HepG2 (cell line): Measurements from ENCODE around the gene ANAPC1. TPM values are rescaled to one million over a fixed set of nuclear protein-coding genes. Genes with fewer than 3 reads are reported as not detected.

Experiments used
- CBX5 ChIP-seq: sonication (generic); formaldehyde crosslinking; IDR thresholded peaks from 2 replicates; pipeline ENCODE4 v1.4.0; 2020; ENCODE audit warnings: missing genetic modification reagents, borderline replicate concordance
- HCFC1 ChIP-seq: fragments of 150-350 bp; IDR thresholded peaks from 2 replicates; pipeline ENCODE4 v1.6.1; 2014; ENCODE audit warnings: low read depth, low read length
- HNRNPL ChIP-seq: fragments of 200-400 bp; formaldehyde crosslinking; IDR thresholded peaks from 2 replicates; pipeline ENCODE4 v1.6.1; 2017; ENCODE audit warnings: mild to moderate bottlenecking, low read depth, low read length
- KLF15 ChIP-seq: sonication (generic); formaldehyde crosslinking; IDR thresholded peaks from 2 replicates; pipeline ENCODE4 v1.8.1; 2023; ENCODE audit warnings: borderline replicate concordance, mild to moderate bottlenecking, inconsistent platforms, missing genetic modification reagents, mixed read lengths
- POLR2AphosphoS2 ChIP-seq: IDR thresholded peaks from 2 replicates; pipeline ENCODE4 v1.6.1; 2011; ENCODE audit warnings: low read depth, low read length, improper control_type of control experiment
- PRDM10 ChIP-seq: sonication (generic); formaldehyde crosslinking; IDR thresholded peaks from 2 replicates; pipeline ENCODE4 v1.4.0; 2020; ENCODE audit warnings: low read depth, missing genetic modification reagents
- SRSF1 ChIP-seq: fragments of 200-400 bp; formaldehyde crosslinking; optimal IDR thresholded peaks from 2 replicates; pipeline ENCODE3; 2017; ENCODE audit warnings: mild to moderate bottlenecking, low read depth, low read length, moderate library complexity
- ZHX1 ChIP-seq: sonication (generic); formaldehyde crosslinking; IDR thresholded peaks from 2 replicates; pipeline ENCODE4 v1.8.1; 2022; ENCODE audit warnings: low read depth, mild to moderate bottlenecking, missing genetic modification reagents
- ZNF441 ChIP-seq: sonication (generic); formaldehyde crosslinking; IDR thresholded peaks from 2 replicates; pipeline ENCODE4 v1.7.0; 2021; ENCODE audit warnings: missing genetic modification reagents, borderline replicate concordance
- ZNF547 ChIP-seq: sonication (generic); formaldehyde crosslinking; IDR thresholded peaks from 2 replicates; pipeline ENCODE4 v1.5.1; 2020; ENCODE audit warnings: mild to moderate bottlenecking, missing genetic modification reagents
- ZNF558 ChIP-seq: sonication (generic); formaldehyde crosslinking; IDR thresholded peaks from 2 replicates; pipeline ENCODE4 v1.9.0; 2022; ENCODE audit warnings: mild to moderate bottlenecking, missing genetic modification reagents, borderline replicate concordance
- ZNF562 ChIP-seq: sonication (generic); formaldehyde crosslinking; IDR thresholded peaks from 2 replicates; pipeline ENCODE4 v1.8.0; 2022; ENCODE audit warnings: missing genetic modification reagents, borderline replicate concordance
- ZNF646 ChIP-seq: sonication (generic); formaldehyde crosslinking; IDR thresholded peaks from 2 replicates; pipeline ENCODE4 v1.9.0; 2021; ENCODE audit warnings: mild to moderate bottlenecking, missing genetic modification reagents
- ZNF768 ChIP-seq: sonication (generic); formaldehyde crosslinking; IDR thresholded peaks from 2 replicates; pipeline ENCODE4 v1.4.0; 2020; ENCODE audit warnings: missing genetic modification reagents
- ZNF775 ChIP-seq: sonication (generic); formaldehyde crosslinking; IDR thresholded peaks from 2 replicates; pipeline ENCODE4 v1.4.0; 2020; ENCODE audit warnings: missing genetic modification reagents, mild to moderate bottlenecking, moderate library complexity, borderline replicate concordance
- polyA plus RNA-seq, 8 experiments: library from polyadenylated mRNA; depleted of rRNA in 3 of 8; stranded (reverse) in 7 of 8; unstranded in 1 of 8; fragments of >200 nt; fragmentation: Illumina TruSeq in 4 of 8; extraction: Trizol in 4 of 8; gene quantifications; 2 replicates each; pipeline versions ENCODE4 v1.2.1 to v1.2.3, GENCODE V29; 2011 to 2016; ENCODE audit warnings: low read depth in 4 of 8, missing spikeins in 1 of 8, mixed read lengths in 1 of 8; ENCODE audit not compliant: insufficient read depth in 1 of 8
- total RNA-seq, 5 experiments: library from RNA; depleted of rRNA; stranded (reverse); fragments of >200 nt; fragmentation: Illumina TruSeq; extraction: Trizol; gene quantifications; 2 replicates each; pipeline ENCODE4 v1.2.3, GENCODE V29; 2016; ENCODE audit warnings: low read depth in 1 of 5

The ANAPC1 gene
- total and polyA plus RNA-seq, 2 of the 13 experiments (the other 11 are each of a cell fraction or from before 2014, with no cell fraction given): 50.0 to 89.7 TPM

GRCh38 chr2:111897924-111898702, 14.1 kb upstream of the ANAPC1 start, which contains the start of gene MERTK (continued):
- no peak for TF ChIP-seq ZNF646 (CRISPR knock-in tag)
- no peak for TF ChIP-seq POLR2AphosphoS2
- peak; percentile 73 for TF ChIP-seq ZNF441 (CRISPR knock-in tag)
- no peak for TF ChIP-seq SRSF1
- no peak; the same call in 1 of the 2 replicates for TF ChIP-seq ZNF558 (CRISPR knock-in tag)
- no peak for TF ChIP-seq ZNF775
- TF ChIP-seq ZNF547: peak; percentile 76
- peak; percentile 78; the same call in 1 of the 2 replicates for TF ChIP-seq ZNF768 (CRISPR knock-in tag)
- no peak for TF ChIP-seq HCFC1
- TF ChIP-seq KLF15 (CRISPR knock-in tag): no peak; the same call in 1 of the 2 replicates
- TF ChIP-seq PRDM10: peak; percentile 87; the same call in 1 of the 2 replicates
- TF ChIP-seq CBX5 (CRISPR knock-in tag): peak; percentile 95
- TF ChIP-seq HNRNPL: 0 out of 2 replicates have a peak, but pooled peaks have one; percentile 45
- no peak for TF ChIP-seq ZHX1 (CRISPR knock-in tag)
- no peak for TF ChIP-seq ZNF562
